IPS-15b (cell line): Measurements from ENCODE around the gene PNLIPRP3.

Experiments used
- H3K27me3 ChIP-seq: one replicate; pipeline ENCODE4 v1.6.1; 2013; ENCODE audit warnings: low read length; ENCODE audit not compliant: control insufficient read depth, insufficient read depth
- H3K36me3 ChIP-seq: one replicate; pipeline ENCODE4 v1.6.1; 2013; ENCODE audit warnings: low read length; ENCODE audit not compliant: control insufficient read depth, insufficient read depth
- H3K4me1 ChIP-seq: one replicate; pipeline ENCODE4 v1.6.1; 2013; ENCODE audit warnings: mild to moderate bottlenecking, low read length; ENCODE audit not compliant: control insufficient read depth, insufficient read depth
- H3K4me3 ChIP-seq: one replicate; pipeline ENCODE4 v1.5.1; 2013; ENCODE audit warnings: low read depth, low read length
- H3K9ac ChIP-seq: one replicate; pipeline ENCODE4 v1.6.1; 2013; ENCODE audit warnings: low read depth, mild to moderate bottlenecking, low read length
- H3K9me3 ChIP-seq: one replicate; pipeline ENCODE4 v1.6.1; 2013; ENCODE audit warnings: mild to moderate bottlenecking, low read length; ENCODE audit not compliant: control insufficient read depth, insufficient read depth

PNLIPRP3 gene

GRCh38 chr10:116476461-116476860, 48.8 kb downstream of the PNLIPRP3 start:
- no peaks in the 10 kb centered on the region for H3K4me1 ChIP-seq
- H3K36me3 ChIP-seq: no peaks in the 10 kb centered on the region
- H3K9me3 ChIP-seq: no peaks in the 10 kb centered on the region
- H3K4me3 ChIP-seq: no peak overlapping the region
- no peak overlapping the region for H3K9ac ChIP-seq
- no peaks in the 10 kb centered on the region for H3K27me3 ChIP-seq

- Histone ChIP-seq H3K36me3 (no peaks in the 10 kb centered on the region), H3K4me3 (no peak overlapping the region), H3K4me1 (no peaks in the 10 kb centered on the region), H3K9me3 (no peaks in the 10 kb centered on the region), H3K9ac (no peak overlapping the region), H3K27me3 (no peaks in the 10 kb centered on the region)
Measured at GRCh38 chr10:116477986-116478664, 50.5 kb downstream of the PNLIPRP3 start.

GRCh38 chr10:116486770-116487448, 59.3 kb downstream of the PNLIPRP3 start:
- Histone ChIP-seq H3K9me3 (no peaks in the 10 kb centered on the region), H3K9ac (no peak overlapping the region), H3K4me1 (peaks cover 5% of the 10 kb centered on the region), H3K27me3 (no peaks in the 10 kb centered on the region), H3K36me3 (no peaks in the 10 kb centered on the region), H3K4me3 (no peak overlapping the region)

- Histone ChIP-seq H3K9me3 (no peaks in the 10 kb centered on the region), H3K4me1 (peaks cover 5% of the 10 kb centered on the region), H3K36me3 (no peaks in the 10 kb centered on the region), H3K4me3 (no peak overlapping the region), H3K27me3 (no peaks in the 10 kb centered on the region), H3K9ac (no peak overlapping the region)
Measured at GRCh38 chr10:116487522-116488430, 60.1 kb downstream of the PNLIPRP3 start.

GRCh38 chr10:116489460-116489859, 61.8 kb downstream of the PNLIPRP3 start:
- Histone ChIP-seq H3K27me3 (no peaks in the 10 kb centered on the region), H3K9me3 (no peaks in the 10 kb centered on the region), H3K4me3 (no peak overlapping the region), H3K9ac (no peak overlapping the region), H3K4me1 (peaks cover 5% of the 10 kb centered on the region), H3K36me3 (no peaks in the 10 kb centered on the region)

GRCh38 chr10:116490028-116490662, 62.5 kb downstream of the PNLIPRP3 start:
- H3K4me1 ChIP-seq: peaks cover 5% of the 10 kb centered on the region
- H3K36me3 ChIP-seq: no peaks in the 10 kb centered on the region
- no peaks in the 10 kb centered on the region for H3K9me3 ChIP-seq
- H3K4me3 ChIP-seq: no peak overlapping the region
- H3K9ac ChIP-seq: no peak overlapping the region
- H3K27me3 ChIP-seq: no peaks in the 10 kb centered on the region

GRCh38 chr10:116504786-116505185, 77.1 kb downstream of the PNLIPRP3 start:
- Histone ChIP-seq H3K9ac (no peak overlapping the region), H3K36me3 (no peaks in the 10 kb centered on the region), H3K4me3 (no peak overlapping the region), H3K4me1 (no peaks in the 10 kb centered on the region), H3K9me3 (no peaks in the 10 kb centered on the region), H3K27me3 (peaks cover 4% of the 10 kb centered on the region)

GRCh38 chr10:116510565-116510964, 82.9 kb downstream of the PNLIPRP3 start:
- no peaks in the 10 kb centered on the region for H3K4me1 ChIP-seq
- no peaks in the 10 kb centered on the region for H3K9me3 ChIP-seq
- H3K9ac ChIP-seq: no peak overlapping the region
- no peaks in the 10 kb centered on the region for H3K27me3 ChIP-seq
- no peaks in the 10 kb centered on the region for H3K36me3 ChIP-seq
- H3K4me3 ChIP-seq: no peak overlapping the region

GRCh38 chr10:116511365-116511764, 83.7 kb downstream of the PNLIPRP3 start:
- no peak overlapping the region for H3K9ac ChIP-seq
- H3K4me3 ChIP-seq: no peak overlapping the region
- no peaks in the 10 kb centered on the region for H3K36me3 ChIP-seq
- H3K27me3 ChIP-seq: no peaks in the 10 kb centered on the region
- no peaks in the 10 kb centered on the region for H3K9me3 ChIP-seq
- H3K4me1 ChIP-seq: no peaks in the 10 kb centered on the region

GRCh38 chr10:116521424-116522290, 94.0 kb downstream of the PNLIPRP3 start:
- Histone ChIP-seq H3K4me3 (no peak overlapping the region), H3K36me3 (no peaks in the 10 kb centered on the region), H3K9ac (no peak overlapping the region), H3K9me3 (no peaks in the 10 kb centered on the region), H3K27me3 (no peaks in the 10 kb centered on the region), H3K4me1 (no peaks in the 10 kb centered on the region)
